ENCODE measurements around the gene SYTL3.

DNA sequence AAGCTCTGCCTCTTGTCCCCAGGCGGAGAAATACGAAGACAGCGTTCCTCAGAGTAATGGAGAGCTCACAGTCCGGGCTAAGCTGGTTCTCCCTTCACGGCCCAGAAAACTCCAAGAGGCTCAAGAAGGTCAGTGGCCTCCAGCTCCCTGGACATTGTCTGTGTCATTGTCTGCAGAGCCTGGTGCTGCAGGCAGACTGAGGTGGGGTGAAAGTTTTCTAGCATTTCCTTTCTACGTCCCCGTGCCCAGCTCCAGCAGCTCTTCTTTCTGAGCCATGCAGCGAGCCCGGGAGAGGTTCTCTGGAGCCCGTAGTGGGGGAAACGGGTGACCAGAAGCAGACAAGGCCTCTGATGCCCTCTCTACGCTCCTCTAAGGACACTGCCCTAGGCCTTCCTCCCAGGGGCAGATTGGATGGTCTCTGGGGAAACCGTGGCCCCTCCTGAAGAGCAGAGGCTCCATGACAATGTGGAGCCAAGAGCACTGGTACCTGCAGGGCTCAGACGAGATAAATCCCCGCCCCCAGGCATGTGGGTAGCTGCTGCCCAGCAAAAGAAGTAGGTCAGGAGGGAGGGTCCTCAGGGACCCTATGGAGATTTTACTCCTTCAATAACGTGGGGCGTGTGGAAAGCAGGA is 110.9 kb downstream of the SYTL3 start:
- TF ChIP-seq POLR2A (IDR thresholded peaks at IDR 0.05) = no peak
- TF ChIP-seq CTCF (IDR thresholded peaks at IDR 0.05) = no peak
- TF ChIP-seq POLR2AphosphoS5 (IDR thresholded peaks at IDR 0.05) = no peak

All from stomach (tissue), 4 donors.